Measurements from ENCODE around the gene TH.

The TH gene

GRCh38 chr11:2171591-2172003 is at the start of gene TH:
TSS of gene TH (minus strand) at chr11:2171815. CDS start at chr11:2171786, 29 bp downstream.
- Histone ChIP-seq H2AFZ (ENCODE audit: low read depth) (no peak within 1 kb of the TSS), H3K4me2 (no peak within 1 kb of the TSS), H3K36me3 (ENCODE audit: insufficient read depth) (no peaks in the 10 kb centered on the region), H3K27me3 (ENCODE audit: insufficient read depth, low read depth) (peaks cover 72% of the 10 kb centered on the region), H3K4me3 (IDR thresholded peaks at IDR 0.05; ENCODE audit: insufficient read depth, low read depth, low read length) (no peak within 1 kb of the TSS), H3K79me2 (ENCODE audit: insufficient read depth, low read depth) (no peaks in the 10 kb centered on the region), H4K20me1 (ENCODE audit: insufficient read depth) (no peaks in the 10 kb centered on the region), H3K4me1 (ENCODE audit: low read depth, poor library complexity, severe bottlenecking) (peaks cover 4% of the 10 kb centered on the region), H3K27ac (no peak within 1 kb of the TSS), H3K9ac (no peak within 1 kb of the TSS)
- no peak for TF ChIP-seq CTCF (conservative IDR thresholded peaks at IDR 0.05; ENCODE audit: low read depth, low read length)

- H4K20me1 ChIP-seq (ENCODE audit: insufficient read depth): no peaks in the 10 kb centered on the region
Measured at GRCh38 chr11:2221024-2221423, 49.4 kb upstream of the TH start.

GRCh38 chr11:2220173-2220771 is 48.7 kb upstream of the TH start:
- no peak for TF ChIP-seq CTCF (conservative IDR thresholded peaks at IDR 0.05; ENCODE audit: low read depth, low read length)
- no peaks in the 10 kb centered on the region for H4K20me1 ChIP-seq (ENCODE audit: insufficient read depth)
- H2AFZ ChIP-seq (ENCODE audit: low read depth): no peak overlapping the region
- H3K4me1 ChIP-seq (ENCODE audit: low read depth, poor library complexity, severe bottlenecking): no peaks in the 10 kb centered on the region
- no peak overlapping the region for H3K9ac ChIP-seq
- H3K27ac ChIP-seq: no peak overlapping the region
- H3K27me3 ChIP-seq (ENCODE audit: insufficient read depth, low read depth): peaks cover 46% of the 10 kb centered on the region; the same call in 1 of the 2 replicates
- no peaks in the 10 kb centered on the region for H3K36me3 ChIP-seq (ENCODE audit: insufficient read depth)
- no peaks in the 10 kb centered on the region for H3K79me2 ChIP-seq (ENCODE audit: insufficient read depth, low read depth)
- H3K4me2 ChIP-seq: no peak overlapping the region
- no peak overlapping the region for H3K4me3 ChIP-seq (IDR thresholded peaks at IDR 0.05; ENCODE audit: insufficient read depth, low read depth, low read length)

More at GRCh38 chr11:2221024-2221423, 49.4 kb upstream of the TH start:
- Histone ChIP-seq H3K36me3 (ENCODE audit: insufficient read depth) (no peaks in the 10 kb centered on the region), H3K79me2 (ENCODE audit: insufficient read depth, low read depth) (no peaks in the 10 kb centered on the region), H3K27ac (no peak overlapping the region), H3K9ac (no peak overlapping the region), H2AFZ (ENCODE audit: low read depth) (no peak overlapping the region), H3K4me3 (IDR thresholded peaks at IDR 0.05; ENCODE audit: insufficient read depth, low read depth, low read length) (no peak overlapping the region), H3K27me3 (ENCODE audit: insufficient read depth, low read depth) (peaks cover 47% of the 10 kb centered on the region; the same call in 1 of the 2 replicates), H3K4me1 (ENCODE audit: low read depth, poor library complexity, severe bottlenecking) (no peaks in the 10 kb centered on the region), H3K4me2 (no peak overlapping the region)
- TF ChIP-seq CTCF (conservative IDR thresholded peaks at IDR 0.05; ENCODE audit: low read depth, low read length): no peak

- no peak overlapping the region for H3K4me2 ChIP-seq
- H3K9ac ChIP-seq: no peak overlapping the region
- H3K36me3 ChIP-seq (ENCODE audit: insufficient read depth): no peaks in the 10 kb centered on the region
- H3K4me3 ChIP-seq (IDR thresholded peaks at IDR 0.05; ENCODE audit: insufficient read depth, low read depth, low read length): no peak overlapping the region
- H2AFZ ChIP-seq (ENCODE audit: low read depth): no peak overlapping the region
- H3K27ac ChIP-seq: no peak overlapping the region
- H3K27me3 ChIP-seq (ENCODE audit: insufficient read depth, low read depth): peaks cover 54% of the 10 kb centered on the region
- H3K79me2 ChIP-seq (ENCODE audit: insufficient read depth, low read depth): no peaks in the 10 kb centered on the region
- no peak for TF ChIP-seq CTCF (conservative IDR thresholded peaks at IDR 0.05; ENCODE audit: low read depth, low read length)
- no peaks in the 10 kb centered on the region for H4K20me1 ChIP-seq (ENCODE audit: insufficient read depth)
- no peaks in the 10 kb centered on the region for H3K4me1 ChIP-seq (ENCODE audit: low read depth, poor library complexity, severe bottlenecking)
Measured at GRCh38 chr11:2219318-2220017, 47.9 kb upstream of the TH start.

Data from KMS-11 (cell line).